ENCODE data around the gene XYLT2. TPM values are rescaled to one million over a fixed set of nuclear protein-coding genes. Genes with fewer than 3 reads are reported as not detected.

XYLT2 gene
- total RNA-seq, 1 donor from 2014 or later, result 30.4 TPM

DNA sequence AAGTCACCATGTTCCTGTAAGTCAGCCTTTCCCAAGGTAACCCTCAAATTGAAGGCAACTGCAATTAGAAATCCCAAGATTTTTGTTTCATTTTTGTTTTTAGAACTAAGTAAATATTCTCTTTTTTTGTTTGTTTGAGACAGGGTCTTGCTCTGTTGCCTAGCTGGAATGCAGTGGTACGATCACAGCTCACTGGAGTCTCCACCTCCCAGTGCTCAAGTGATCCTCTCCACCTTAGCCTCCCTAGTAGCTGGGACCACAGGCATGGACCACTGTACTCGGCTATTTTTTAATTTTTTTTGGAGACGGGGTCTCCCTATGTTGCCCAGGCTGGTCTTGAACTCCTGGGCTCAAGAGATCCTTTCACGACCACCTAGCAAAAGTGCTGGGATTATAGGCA is 62.0 kb downstream of the XYLT2 start:
- no peak overlapping the region for H3K4me3 ChIP-seq
- TF ChIP-seq CTCF (IDR thresholded peaks at IDR 0.05), result no peak
- TF ChIP-seq POLR2A (IDR thresholded peaks at IDR 0.05), result no peak
- no peak for TF ChIP-seq POLR2AphosphoS5 (IDR thresholded peaks at IDR 0.05; ENCODE audit: insufficient read depth in 1 of 2, low read depth in 1 of 2)
- H3K4me1 ChIP-seq, result no peaks in the 10 kb centered on the region
- no peak for DNase-seq (ENCODE audit: extremely low spot score in 2 of 2)
- no peaks in the 10 kb centered on the region for H3K9me3 ChIP-seq
- H3K27ac ChIP-seq, result no peak overlapping the region
- H3K36me3 ChIP-seq, result no peaks in the 10 kb centered on the region
- no peaks in the 10 kb centered on the region for H3K27me3 ChIP-seq
- intact Hi-C loops (cut with DNase I), result no loop called here

Small RNAs within 50 kb of the gene (small RNA-seq; reads per million reads assigned to genes)
- gene RF00019, result not detected

Other genes starting within 250 kb of the XYLT2 start
- 4.4 TPM for gene SAMD14, start 216.0 kb upstream of the XYLT2 start, total RNA-seq
- gene PPP1R9B, start 195.4 kb upstream of the XYLT2 start, total RNA-seq, result 37.6 TPM
- 2.2 TPM for gene SGCA, start 180.1 kb upstream of the XYLT2 start, total RNA-seq
- gene COL1A1, start 144.5 kb upstream of the XYLT2 start, total RNA-seq, result 171 TPM
- 0.74 TPM for gene TMEM92, start 71.7 kb upstream of the XYLT2 start, total RNA-seq
- gene MRPL27, start 27.1 kb downstream of the XYLT2 start, total RNA-seq, result 41.7 TPM
- gene EME1, start 27.1 kb downstream of the XYLT2 start, total RNA-seq, result 2.9 TPM
- 49.6 TPM for gene LRRC59, start 51.4 kb downstream of the XYLT2 start, total RNA-seq
- gene ACSF2, start 80.1 kb downstream of the XYLT2 start, total RNA-seq, result 56.0 TPM
- gene CHAD, start 122.8 kb downstream of the XYLT2 start, total RNA-seq, result not detected
- 37.3 TPM for gene RSAD1, start 132.7 kb downstream of the XYLT2 start, total RNA-seq
- not detected for gene MYCBPAP, start 162.3 kb downstream of the XYLT2 start, total RNA-seq
- gene EPN3, start 186.6 kb downstream of the XYLT2 start, total RNA-seq, result 21.9 TPM
- 73.4 TPM for gene SPATA20, start 201.0 kb downstream of the XYLT2 start, total RNA-seq
- gene CACNA1G, start 214.6 kb downstream of the XYLT2 start, total RNA-seq, result 4.9 TPM